HG02642 (cell line): Measurements from ENCODE around the gene ADAMTS19.
A peak's percentile ranks its signal among the peaks of the same experiment; 100 is the strongest.
"Not testable (repeated sequence)": the region's sequence is repeated elsewhere in the genome, so short reads cannot be mapped to it uniquely, and the experiment has no call there.

Experiments
- ATAC-seq: cut with Tn5 transposase; IDR thresholded peaks from one replicate; pipeline ENCODE4 v1.9.1; 2021; ENCODE audit warnings: mild to moderate bottlenecking; ENCODE audit not compliant: unreplicated experiment, poor library complexity

The ADAMTS19 gene

GRCh38 chr5:129584496-129584895 is 124.4 kb downstream of the ADAMTS19 start:
- not testable (repeated sequence) for ATAC-seq

DNA sequence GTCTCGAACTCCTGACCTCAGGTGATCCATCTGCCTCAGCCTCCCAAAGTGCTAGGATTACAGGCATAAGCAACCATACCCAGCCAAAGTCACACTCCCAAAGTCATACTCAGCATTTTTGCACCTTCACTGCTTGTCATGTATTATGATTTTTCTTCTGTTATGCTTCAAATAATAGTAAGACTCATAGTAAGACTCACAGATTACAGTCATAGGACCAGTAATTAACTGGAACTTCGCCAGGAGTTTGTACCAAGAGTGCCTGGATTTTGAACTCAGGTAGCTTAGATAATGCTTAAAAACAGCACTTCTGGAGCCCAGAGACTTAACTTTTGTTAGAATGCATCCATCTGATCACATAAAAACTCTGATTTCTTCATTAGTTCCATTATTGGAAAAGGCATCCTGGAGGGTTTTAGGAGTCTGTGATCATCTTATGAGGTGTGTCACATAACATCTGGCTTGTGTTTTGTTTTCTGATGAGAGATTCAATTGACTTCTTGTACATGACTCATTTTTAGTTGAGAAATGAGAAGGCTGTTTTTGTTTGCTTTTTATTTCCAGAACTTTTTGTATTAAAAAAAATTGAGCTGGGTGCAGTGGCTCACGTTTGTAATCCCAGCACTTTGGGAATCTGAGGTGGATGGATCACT is 131.5 kb downstream of the ADAMTS19 start:
- ATAC-seq: no peak

GRCh38 chr5:129593525-129593924 is 133.4 kb downstream of the ADAMTS19 start:
- no peak for ATAC-seq

DNA sequence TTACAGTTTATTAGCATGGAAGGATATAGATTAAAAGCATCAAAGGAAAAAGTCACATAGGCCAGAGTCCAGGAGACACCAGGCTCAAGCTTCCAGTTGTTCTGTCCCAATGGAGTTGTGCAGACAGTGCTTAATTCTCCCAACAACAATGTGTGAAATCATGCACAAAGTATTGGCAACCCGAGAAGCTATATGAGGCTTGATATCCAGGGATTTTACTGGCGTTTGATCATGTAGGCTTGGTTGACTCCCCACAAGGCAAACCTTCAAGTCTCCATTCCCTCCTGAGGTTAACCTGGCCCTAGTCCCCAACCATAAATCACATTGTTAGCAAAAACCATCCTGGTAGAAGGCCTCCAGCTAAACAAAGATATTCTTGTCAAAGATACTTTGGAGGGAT is 141.5 kb downstream of the ADAMTS19 start:
- ATAC-seq: no peak

GRCh38 chr5:129608350-129608749 is 148.3 kb downstream of the ADAMTS19 start:
- ATAC-seq: no peak

DNA sequence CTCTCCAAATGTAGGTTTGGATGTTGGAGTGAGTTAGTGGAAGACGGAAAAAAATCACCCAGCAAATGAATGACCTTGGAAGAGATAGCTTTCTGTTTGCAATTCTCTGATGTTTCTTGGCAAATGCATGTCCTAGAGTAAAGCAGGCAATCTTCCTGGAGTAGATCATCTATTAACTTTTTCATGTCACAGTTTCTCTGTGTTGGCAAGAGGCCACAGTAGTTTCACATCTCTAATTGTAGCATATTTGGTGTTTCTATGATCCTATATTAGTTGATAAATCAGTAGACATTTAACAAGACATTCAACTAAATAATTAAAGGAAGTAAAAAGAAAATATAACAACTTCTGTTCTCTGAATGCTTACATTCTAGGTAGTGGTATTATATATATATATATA is 149.6 kb downstream of the ADAMTS19 start:
- peak; percentile 46 for ATAC-seq

- ATAC-seq: no peak
Observed at GRCh38 chr5:129616517-129616916, 156.4 kb downstream of the ADAMTS19 start.

GRCh38 chr5:129617206-129617605 is 157.1 kb downstream of the ADAMTS19 start:
- no peak for ATAC-seq

- ATAC-seq: no peak
Observed at GRCh38 chr5:129619782-129620181, 159.7 kb downstream of the ADAMTS19 start.

- ATAC-seq: no peak
Observed at GRCh38 chr5:129622531-129622930, 162.4 kb downstream of the ADAMTS19 start.

- no peak for ATAC-seq
Observed at GRCh38 chr5:129629575-129629974, 169.5 kb downstream of the ADAMTS19 start.

GRCh38 chr5:129630101-129630500 is 170.0 kb downstream of the ADAMTS19 start:
- ATAC-seq: no peak

DNA sequence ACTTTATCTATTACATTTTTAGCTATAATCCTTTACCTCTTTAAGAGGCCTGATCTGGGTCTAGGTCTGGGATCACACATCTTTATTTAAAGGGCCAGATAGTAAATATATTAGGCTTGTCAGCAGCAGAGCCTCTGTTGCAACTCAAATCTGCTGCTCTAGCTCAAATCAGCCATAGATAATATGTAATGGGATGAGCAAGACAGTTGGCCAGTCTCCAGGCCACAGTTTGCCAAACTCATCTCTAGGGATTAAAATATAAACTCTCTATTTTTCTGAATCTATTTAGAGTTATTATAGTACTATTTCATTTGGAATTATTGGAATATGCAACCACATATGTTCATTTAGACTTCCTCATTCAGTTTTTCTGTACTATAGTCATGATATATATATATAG is 171.9 kb downstream of the ADAMTS19 start:
- ATAC-seq: no peak

DNA sequence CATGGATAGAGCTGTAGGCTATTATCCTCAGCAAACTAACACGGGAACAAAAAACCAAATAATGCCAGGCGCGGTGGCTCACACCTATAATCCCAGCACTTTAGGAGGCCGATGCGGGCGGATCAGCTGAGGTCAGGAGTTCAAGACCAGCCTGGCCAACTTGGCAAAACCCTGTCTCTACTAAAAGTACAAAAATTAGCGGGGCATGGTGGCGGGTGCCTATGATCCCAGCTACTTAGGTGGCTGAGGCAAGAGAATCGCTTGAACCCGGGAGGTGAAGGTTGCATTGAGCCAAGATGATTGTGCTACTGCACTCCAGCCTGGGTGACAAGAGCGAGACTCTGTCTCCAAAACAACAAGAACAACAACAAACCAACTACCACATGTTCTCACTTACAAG is 177.4 kb downstream of the ADAMTS19 start:
- not testable (repeated sequence) for ATAC-seq

GRCh38 chr5:129639331-129639730 is 179.2 kb downstream of the ADAMTS19 start:
- ATAC-seq: no peak

GRCh38 chr5:129652349-129653056 is 192.4 kb downstream of the ADAMTS19 start:
- ATAC-seq: no peak

GRCh38 chr5:129653057-129653375 is 192.9 kb downstream of the ADAMTS19 start:
- no peak for ATAC-seq

GRCh38 chr5:129653442-129653841 is 193.3 kb downstream of the ADAMTS19 start:
- ATAC-seq: no peak

DNA sequence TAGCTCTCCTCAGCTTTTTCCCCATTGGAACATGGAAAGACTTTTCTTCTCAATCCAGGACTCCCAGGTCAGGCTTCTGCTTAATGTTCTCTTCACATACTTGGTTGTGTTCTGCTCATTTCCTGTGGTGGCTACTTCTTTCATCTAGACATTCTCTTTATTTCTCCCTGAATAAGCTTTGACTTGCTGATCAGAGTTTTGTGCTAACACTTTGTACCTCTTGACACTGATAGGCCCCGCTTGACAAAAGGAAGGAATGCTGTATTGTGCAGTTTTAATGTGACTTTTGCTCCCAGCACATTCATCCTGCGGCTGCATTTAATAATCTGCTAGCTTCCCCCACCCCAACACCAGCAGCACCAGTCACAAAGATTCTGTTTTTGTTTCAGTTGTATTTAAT is 196.9 kb downstream of the ADAMTS19 start:
- no peak for ATAC-seq

- no peak for ATAC-seq
Observed at GRCh38 chr5:129658801-129659200, 198.7 kb downstream of the ADAMTS19 start.

DNA sequence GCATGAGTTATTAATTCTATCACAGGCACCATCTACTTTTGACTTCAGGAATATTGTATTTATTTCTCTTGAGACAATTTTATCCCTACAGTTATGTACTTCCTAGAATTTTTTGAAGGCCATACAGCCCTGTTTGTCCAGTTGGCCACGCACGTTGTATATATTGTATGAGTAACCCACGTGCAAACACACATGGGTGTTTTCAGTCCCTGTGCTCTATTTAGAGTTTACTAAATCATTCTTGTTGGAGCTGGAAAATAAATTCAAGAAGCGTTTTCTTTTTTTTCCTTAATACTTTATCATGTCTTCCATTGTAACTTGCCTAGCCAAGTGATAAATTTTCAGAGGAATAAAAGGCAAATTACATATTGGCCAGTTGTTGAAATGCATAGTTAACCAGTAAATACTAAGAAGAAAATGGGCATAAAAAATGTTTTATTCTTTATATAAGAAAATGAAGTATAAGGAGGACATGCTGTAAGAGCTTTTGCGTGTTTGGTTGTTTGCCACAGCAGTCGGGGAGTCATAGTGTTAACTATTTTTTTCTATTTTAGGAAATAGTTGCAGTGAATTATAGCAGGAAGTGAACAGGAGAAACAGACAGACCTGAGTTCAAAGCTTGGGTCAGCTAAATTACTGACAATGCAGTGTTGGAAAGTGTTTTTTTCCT is 201.4 kb downstream of the ADAMTS19 start:
- no peak for ATAC-seq
